OCI-LY7 (cell line): ENCODE data around the gene TBX4. TPM values are rescaled to one million over a fixed set of nuclear protein-coding genes. Genes with fewer than 3 reads are reported as not detected.

Experiments
- BruUV-seq: library from RNA; stranded (reverse); fragments of 400-500 nt; replicated peaks from 2 replicates; lab custom pipeline; 2021; lab: Mats Ljungman, UMichigan
- CTCF ChIA-PET: fragments of 300-600 bp; sonication (Branson Sonifier 250); formaldehyde crosslinking; loops from one replicate; lab custom pipeline; 2022; ENCODE audit warnings: antibody characterized with exemption; ENCODE audit not compliant: unreplicated experiment; lab: Charles Lee
- POLR2A ChIA-PET: fragments of 300-600 bp; sonication (Branson Sonifier 250); formaldehyde crosslinking; loops from one replicate; lab custom pipeline; 2022; ENCODE audit warnings: antibody characterized with exemption; lab: Charles Lee
- DNase-seq: peaks from one replicate; pipeline ENCODE4 v3.0.0-alpha.2; 2015; ENCODE audit warnings: low spot score
- H2AFZ ChIP-seq: fragments of 200-600 bp; sonication (generic), shearing (Covaris generic); 2 replicates; pipeline ENCODE4 v1.6.1; 2014; ENCODE audit warnings: mild to moderate bottlenecking, antibody characterized with exemption, low read length, moderate library complexity
- H3K27ac ChIP-seq: fragments of 200-600 bp; sonication (generic); 2 replicates; pipeline ENCODE4 v1.5.1; 2014; ENCODE audit warnings: mixed run types, low read depth, mild to moderate bottlenecking, moderate library complexity, low read length, inconsistent platforms; ENCODE audit not compliant: poor library complexity, severe bottlenecking
- H3K36me3 ChIP-seq: fragments of 200-600 bp; sonication (generic); 2 replicates; pipeline ENCODE4 v1.6.1; 2014; ENCODE audit warnings: mild to moderate bottlenecking, antibody characterized with exemption, low read length, moderate library complexity, mixed read lengths; ENCODE audit not compliant: insufficient read depth
- H3K4me1 ChIP-seq: fragments of 200-600 bp; sonication (generic); 2 replicates; pipeline ENCODE4 v1.5.1; 2014; ENCODE audit warnings: mild to moderate bottlenecking, low read length; ENCODE audit not compliant: insufficient read depth, poor library complexity, severe bottlenecking
- H3K4me2 ChIP-seq: fragments of 200-600 bp; sonication (generic); 2 replicates; pipeline ENCODE4 v1.6.1; 2014; ENCODE audit warnings: mild to moderate bottlenecking, low read length
- H3K4me3 ChIP-seq: fragments of 200-600 bp; sonication (generic); 2 replicates; pipeline ENCODE4 v1.5.1; 2014; ENCODE audit warnings: mild to moderate bottlenecking, low read depth, low read length; ENCODE audit not compliant: poor library complexity, severe bottlenecking
- H3K79me2 ChIP-seq: fragments of 200-600 bp; sonication (generic); 2 replicates; pipeline ENCODE4 v1.6.1; 2016; ENCODE audit warnings: low read depth, mild to moderate bottlenecking, low read length, moderate library complexity, mixed read lengths; ENCODE audit not compliant: insufficient read depth
- H3K9me2 ChIP-seq: fragments of 200-600 bp; sonication (generic); 2 replicates; pipeline ENCODE4 v1.6.1; 2016; ENCODE audit warnings: mild to moderate bottlenecking, low read length, mixed read lengths; ENCODE audit not compliant: insufficient read depth
- H3K9me3 ChIP-seq: fragments of 200-600 bp; sonication (generic); 2 replicates; pipeline ENCODE4 v1.6.1; 2014; ENCODE audit warnings: mild to moderate bottlenecking, mixed run types, low read length, mixed read lengths
- H4K20me1 ChIP-seq: fragments of 200-600 bp; sonication (generic); 2 replicates; pipeline ENCODE4 v1.6.1; 2014; ENCODE audit warnings: mild to moderate bottlenecking, antibody characterized with exemption, low read length, moderate library complexity, mixed read lengths; ENCODE audit not compliant: insufficient read depth
- CTCF ChIP-seq: fragments of 200-600 bp; sonication (generic); conservative IDR thresholded peaks from 2 replicates; pipeline ENCODE4 v1.5.1; 2014; ENCODE audit warnings: mild to moderate bottlenecking, antibody characterized with exemption, low read length, moderate library complexity, mixed read lengths
- EZH2phosphoT487 ChIP-seq: fragments of 200-600 bp; sonication (generic); IDR thresholded peaks from 2 replicates; pipeline ENCODE4 v1.6.1; 2018; ENCODE audit warnings: low read depth, borderline replicate concordance, mild to moderate bottlenecking, mixed run types, antibody characterized with exemption, low read length, moderate library complexity, mixed read lengths
- intact Hi-C: fragments of 100-400 bp; cut with micrococcal nuclease; formaldehyde crosslinking; loops from one replicate; pipeline ENCODE4 v1.10.0; 2022; ENCODE audit not compliant: unreplicated experiment
- total RNA-seq, 2 experiments: library from RNA; depleted of rRNA in 1 of 2; stranded (reverse); fragments of >200 nt in 1 of 2; shearing (Covaris generic) in 1 of 2; gene quantifications; 2 replicates each; pipeline ENCODE4 v1.2.3, GENCODE V29; 2014 to 2022

TBX4 gene
- total RNA-seq, 2 experiments from 2014 or later, result not detected

DNA sequence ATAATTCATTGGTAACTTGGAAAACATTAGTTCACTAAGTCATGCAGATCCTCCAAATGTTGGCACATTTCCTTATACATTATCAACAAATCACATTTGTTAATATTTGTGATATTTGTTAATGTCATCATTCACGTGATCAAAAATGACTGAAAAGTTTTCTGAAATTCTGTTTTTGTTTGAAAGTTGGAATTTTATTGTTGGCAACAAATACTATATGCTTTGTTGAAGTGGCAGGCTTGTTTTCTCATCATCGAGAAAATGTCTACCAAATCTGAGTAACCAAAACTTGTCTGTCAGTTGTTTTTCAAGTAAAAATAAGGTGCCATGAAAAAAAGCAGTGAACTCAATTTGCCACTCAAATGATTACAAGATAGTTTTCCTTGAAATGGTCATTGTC lies 75.9 kb downstream of the TBX4 start:
- POLR2A ChIA-PET, result no interaction called here
- no TSS peak for BruUV-seq
- CTCF ChIA-PET, result no interaction called here

GRCh38 chr17:61531223-61531622 lies 79.0 kb downstream of the TBX4 start:
- no peak overlapping the region for H3K4me2 ChIP-seq
- H2AFZ ChIP-seq, result no peak overlapping the region
- no peak overlapping the region for H3K4me3 ChIP-seq
- H3K9me3 ChIP-seq, result no peaks in the 10 kb centered on the region
- H3K36me3 ChIP-seq, result no peaks in the 10 kb centered on the region
- no TSS peak for BruUV-seq
- no peaks in the 10 kb centered on the region for H4K20me1 ChIP-seq
- ChIA-PET CTCF (no interaction called here), POLR2A (no interaction called here)
- TF ChIP-seq CTCF (no peak), EZH2phosphoT487 (no peak)
- H3K79me2 ChIP-seq, result no peaks in the 10 kb centered on the region
- intact Hi-C loops, result no loop called here
- H3K4me1 ChIP-seq, result no peaks in the 10 kb centered on the region
- no peak for DNase-seq
- no peaks in the 10 kb centered on the region for H3K9me2 ChIP-seq
- no peak overlapping the region for H3K27ac ChIP-seq

More for the DNA sequence above, 75.9 kb downstream of the TBX4 start:
- H3K4me2 ChIP-seq, result no peak overlapping the region
- intact Hi-C loops, result no loop called here
- no peaks in the 10 kb centered on the region for H3K36me3 ChIP-seq
- TF ChIP-seq EZH2phosphoT487 (no peak), CTCF (no peak)
- H3K27ac ChIP-seq, result no peak overlapping the region
- H3K9me2 ChIP-seq, result no peaks in the 10 kb centered on the region
- no peak overlapping the region for H2AFZ ChIP-seq
- no peak for DNase-seq
- H3K4me3 ChIP-seq, result no peak overlapping the region
- H3K79me2 ChIP-seq, result no peaks in the 10 kb centered on the region
- H3K4me1 ChIP-seq, result no peaks in the 10 kb centered on the region
- no peaks in the 10 kb centered on the region for H4K20me1 ChIP-seq
- no peaks in the 10 kb centered on the region for H3K9me3 ChIP-seq

DNA sequence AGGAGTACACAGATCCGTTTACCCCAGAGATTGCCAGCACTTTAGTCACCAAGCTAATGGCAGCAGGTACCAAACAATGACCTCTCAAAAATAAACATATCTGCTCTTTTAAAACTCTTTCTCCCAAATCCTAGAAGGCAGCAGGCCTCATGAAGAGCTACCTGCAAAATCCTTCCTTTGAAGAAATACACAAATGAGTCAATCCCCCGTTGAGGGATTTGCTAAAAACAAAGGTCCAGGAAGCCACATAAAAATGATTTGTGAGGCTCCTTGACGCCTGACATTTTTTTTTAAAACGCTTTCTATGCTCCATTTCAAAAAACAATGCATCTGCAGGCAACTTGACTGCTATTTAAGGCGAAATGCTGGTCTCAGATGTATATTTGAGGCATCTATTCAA lies 80.6 kb downstream of the TBX4 start:
- no peak for TF ChIP-seq EZH2phosphoT487
- TF ChIP-seq CTCF, result no peak
- intact Hi-C loops, result no loop called here
- ChIA-PET CTCF (no interaction called here), POLR2A (interaction anchor here (0.7 kb wide), 1 partner anchor 346 kb away, joined by 3 read pairs; no protein-coding TSS in a partner anchor)
- Histone ChIP-seq H3K79me2 (no peaks in the 10 kb centered on the region), H4K20me1 (no peaks in the 10 kb centered on the region), H3K9me2 (no peaks in the 10 kb centered on the region), H3K4me1 (no peaks in the 10 kb centered on the region), H3K9me3 (no peaks in the 10 kb centered on the region), H2AFZ (peak overlapping the region; percentile 13), H3K4me3 (no peak overlapping the region), H3K4me2 (no peak overlapping the region), H3K36me3 (no peaks in the 10 kb centered on the region), H3K27ac (no peak overlapping the region)
- DNase-seq, result no peak
- no TSS peak for BruUV-seq
